IPS-15b (cell line): ENCODE data around the gene APOL5.

Experiments used
- H3K27me3 ChIP-seq: one replicate; pipeline ENCODE4 v1.6.1; 2013; ENCODE audit warnings: low read length; ENCODE audit not compliant: control insufficient read depth, insufficient read depth
- H3K36me3 ChIP-seq: one replicate; pipeline ENCODE4 v1.6.1; 2013; ENCODE audit warnings: low read length; ENCODE audit not compliant: control insufficient read depth, insufficient read depth
- H3K4me1 ChIP-seq: one replicate; pipeline ENCODE4 v1.6.1; 2013; ENCODE audit warnings: mild to moderate bottlenecking, low read length; ENCODE audit not compliant: control insufficient read depth, insufficient read depth
- H3K4me3 ChIP-seq: one replicate; pipeline ENCODE4 v1.5.1; 2013; ENCODE audit warnings: low read depth, low read length
- H3K9ac ChIP-seq: one replicate; pipeline ENCODE4 v1.6.1; 2013; ENCODE audit warnings: low read depth, mild to moderate bottlenecking, low read length
- H3K9me3 ChIP-seq: one replicate; pipeline ENCODE4 v1.6.1; 2013; ENCODE audit warnings: mild to moderate bottlenecking, low read length; ENCODE audit not compliant: control insufficient read depth, insufficient read depth

APOL5 gene

GRCh38 chr22:35777335-35777975 is 59.8 kb downstream of the APOL5 start:
- Histone ChIP-seq H3K4me1 (no peaks in the 10 kb centered on the region), H3K9ac (no peak overlapping the region), H3K9me3 (no peaks in the 10 kb centered on the region), H3K4me3 (no peak overlapping the region), H3K36me3 (no peaks in the 10 kb centered on the region), H3K27me3 (no peaks in the 10 kb centered on the region)
